Fibroblast of the aortic adventitia (primary cell): ENCODE results near the gene RGS5. TPM values are rescaled to one million over a fixed set of nuclear protein-coding genes. Genes with fewer than 3 reads are reported as not detected.

Experiments
- DNase-seq: peaks from one replicate; pipeline ENCODE4 v3.0.0-alpha.2; 2010; ENCODE audit warnings: low read depth
- H3K4me3 ChIP-seq: 2 replicates; pipeline ENCODE4 v1.5.1; 2011; ENCODE audit warnings: low read depth, mild to moderate bottlenecking, control low read depth, low read length, moderate library complexity
- CTCF ChIP-seq: IDR thresholded peaks from 2 replicates; pipeline ENCODE4 v1.5.1; 2011; ENCODE audit warnings: mild to moderate bottlenecking, low read length, control low read depth, inconsistent platforms; ENCODE audit not compliant: insufficient read depth
- total RNA-seq: library from RNA; depleted of rRNA; stranded (reverse); fragments of >200 nt; gene quantifications from 2 replicates; pipeline ENCODE4 v1.2.3, GENCODE V29; 2012; ENCODE audit warnings: low replicate concordance

The RGS5 gene
- total RNA-seq, 1 donor: 20.2 TPM

- no peak overlapping the region for H3K4me3 ChIP-seq
- DNase-seq: no peak
- TF ChIP-seq CTCF: no peak
Observed at GRCh38 chr1:163155606-163156005, 47.1 kb downstream of the RGS5 start.

- TF ChIP-seq CTCF: no peak
- DNase-seq: no peak
- H3K4me3 ChIP-seq: no peak overlapping the region
Observed at GRCh38 chr1:163148911-163149310, 53.8 kb downstream of the RGS5 start.

GRCh38 chr1:163147019-163147418 lies 55.7 kb downstream of the RGS5 start:
- H3K4me3 ChIP-seq: no peak overlapping the region
- no peak for TF ChIP-seq CTCF
- peak; percentile 72 for DNase-seq

GRCh38 chr1:163145435-163145834 lies 57.3 kb downstream of the RGS5 start:
- no peak for TF ChIP-seq CTCF

GRCh38 chr1:163144418-163144817 lies 58.3 kb downstream of the RGS5 start:
- no peak overlapping the region for H3K4me3 ChIP-seq
- no peak for TF ChIP-seq CTCF
- peak; percentile 88 for DNase-seq

More at GRCh38 chr1:163145435-163145834, 57.3 kb downstream of the RGS5 start:
- H3K4me3 ChIP-seq: no peak overlapping the region
- peak; percentile 29 for DNase-seq

- no peak for DNase-seq
- H3K4me3 ChIP-seq: no peak overlapping the region
- no peak for TF ChIP-seq CTCF
Observed at GRCh38 chr1:163142152-163142551, 60.6 kb downstream of the RGS5 start.

- no peak for DNase-seq
- TF ChIP-seq CTCF: no peak
- no peak overlapping the region for H3K4me3 ChIP-seq
Observed at GRCh38 chr1:163141556-163141955, 61.2 kb downstream of the RGS5 start.
